GM18519 (cell line): ENCODE data around the gene VSTM2B.

Experiments used
- ATAC-seq: cut with Tn5 transposase; IDR thresholded peaks from one replicate; pipeline ENCODE4 v1.9.1; 2021; ENCODE audit warnings: mild to moderate bottlenecking, moderate library complexity; ENCODE audit not compliant: unreplicated experiment, low FRiP score

Gene VSTM2B

GRCh38 chr19:29583196-29583999, 57.6 kb downstream of the VSTM2B start:
- ATAC-seq, result no peak

DNA sequence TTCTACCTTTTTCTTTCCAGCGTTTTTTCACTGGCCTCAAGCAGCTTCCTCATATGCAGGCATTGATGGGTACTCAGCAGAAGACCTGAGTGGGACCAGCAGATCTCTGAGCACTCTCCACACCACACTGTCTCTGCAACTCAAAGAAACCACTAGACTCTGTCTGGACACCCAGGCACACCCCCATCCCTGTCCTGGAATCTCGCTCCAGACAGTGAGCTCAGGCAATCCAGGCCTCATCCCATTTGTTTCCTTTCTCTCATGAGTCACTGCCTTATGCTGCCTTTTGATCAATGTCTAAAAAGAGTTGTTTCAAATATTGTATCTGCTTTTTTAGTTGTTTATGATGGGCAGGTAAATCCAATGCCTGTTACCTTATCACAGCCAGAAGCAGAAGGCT, 60.6 kb downstream of the VSTM2B start:
- no peak for ATAC-seq

DNA sequence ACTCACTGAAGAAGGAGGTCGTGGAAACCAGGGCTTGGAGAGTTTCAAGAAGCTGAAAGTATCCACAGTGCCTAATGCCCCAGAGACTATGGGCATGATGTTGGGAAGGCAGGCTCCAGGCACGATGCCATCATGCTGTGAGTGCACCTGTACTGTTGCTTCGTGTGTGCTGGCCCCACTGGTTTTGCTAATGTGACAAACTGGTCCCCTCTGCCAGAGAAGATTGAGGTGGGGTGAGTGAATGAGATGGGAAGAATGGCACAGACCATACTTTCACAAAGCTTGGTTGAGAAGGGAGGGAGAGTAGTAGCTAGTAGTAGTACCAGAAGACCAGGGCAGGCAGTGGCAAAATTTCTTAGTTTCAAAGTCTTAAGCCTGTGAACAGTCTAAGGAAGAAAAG, 61.3 kb downstream of the VSTM2B start:
- ATAC-seq, result no peak

GRCh38 chr19:29587518-29587986, 61.8 kb downstream of the VSTM2B start:
- ATAC-seq, result peak; percentile 98

- ATAC-seq, result no peak
Observed at GRCh38 chr19:29588095-29588494, 62.3 kb downstream of the VSTM2B start.

GRCh38 chr19:29590278-29590677, 64.5 kb downstream of the VSTM2B start:
- no peak for ATAC-seq

DNA sequence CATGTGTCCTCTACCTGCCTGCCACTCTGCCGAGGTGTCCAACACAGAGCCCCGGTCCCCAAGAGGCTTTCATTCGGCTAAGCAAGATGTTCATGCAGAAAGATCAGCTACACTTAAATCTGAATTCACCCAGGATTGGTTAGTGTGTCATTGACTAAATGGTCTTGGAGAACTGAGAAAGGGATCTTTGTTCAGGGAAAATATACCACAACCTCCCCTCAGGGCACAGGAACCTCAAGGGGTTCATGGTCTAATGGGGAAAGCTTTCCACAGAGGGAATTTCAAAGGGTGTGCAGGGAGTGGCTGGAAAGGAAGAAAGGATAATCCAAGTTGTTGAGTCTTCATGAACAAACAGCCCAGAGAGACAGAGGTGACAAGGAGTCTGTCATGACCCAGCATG, 65.9 kb downstream of the VSTM2B start:
- ATAC-seq, result no peak

DNA sequence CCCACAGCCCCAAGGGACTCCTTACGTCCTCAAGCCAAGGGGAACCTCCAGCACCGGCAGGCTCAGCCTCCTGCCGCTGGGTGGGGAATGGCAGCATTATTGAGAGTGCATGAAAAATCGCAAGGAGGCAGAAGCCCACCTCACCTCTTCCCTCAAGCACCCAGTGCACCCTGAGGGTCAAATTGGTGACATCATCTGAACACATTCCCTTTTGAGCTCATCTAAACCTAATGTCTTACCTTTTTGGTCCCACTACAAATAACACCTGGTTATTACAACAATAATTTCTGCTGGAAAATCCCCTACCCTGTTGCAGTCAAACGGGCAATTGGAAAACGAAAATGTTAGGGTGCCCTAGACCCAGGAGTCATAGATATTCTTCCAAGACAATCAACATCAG, 68.1 kb downstream of the VSTM2B start:
- ATAC-seq, result no peak

DNA sequence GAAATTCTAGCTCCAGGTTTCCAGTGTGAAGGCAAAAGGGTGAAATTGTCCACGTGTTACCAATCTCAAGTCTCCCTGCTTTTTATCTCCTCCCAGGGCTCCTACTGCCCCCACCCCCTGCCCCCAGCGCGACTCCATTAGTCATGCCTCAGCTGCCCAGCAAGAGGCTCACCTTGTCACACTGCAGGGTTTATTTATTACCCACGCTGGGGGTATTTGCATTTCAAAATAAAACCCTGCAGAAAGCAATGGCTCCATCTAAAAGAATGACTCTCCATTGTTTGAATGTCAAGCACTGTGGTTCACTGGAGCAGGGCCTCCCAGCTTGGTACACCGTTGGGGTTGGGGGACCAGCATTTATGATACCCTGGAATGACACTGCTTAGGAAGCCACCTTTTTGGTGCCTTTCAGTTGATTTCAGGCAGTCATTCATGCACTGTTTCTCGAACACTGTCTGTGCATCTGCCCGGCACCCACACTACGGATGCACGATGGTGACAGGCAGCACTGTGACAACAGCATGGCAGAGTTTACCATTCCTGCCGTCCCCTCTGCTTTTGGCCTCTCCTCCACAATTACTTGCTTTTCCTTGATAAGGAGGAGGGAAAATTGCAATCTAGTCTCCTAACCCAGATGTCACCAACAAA, 70.4 kb downstream of the VSTM2B start:
- no peak for ATAC-seq

GRCh38 chr19:29596885-29597525, 71.2 kb downstream of the VSTM2B start:
- ATAC-seq, result no peak

DNA sequence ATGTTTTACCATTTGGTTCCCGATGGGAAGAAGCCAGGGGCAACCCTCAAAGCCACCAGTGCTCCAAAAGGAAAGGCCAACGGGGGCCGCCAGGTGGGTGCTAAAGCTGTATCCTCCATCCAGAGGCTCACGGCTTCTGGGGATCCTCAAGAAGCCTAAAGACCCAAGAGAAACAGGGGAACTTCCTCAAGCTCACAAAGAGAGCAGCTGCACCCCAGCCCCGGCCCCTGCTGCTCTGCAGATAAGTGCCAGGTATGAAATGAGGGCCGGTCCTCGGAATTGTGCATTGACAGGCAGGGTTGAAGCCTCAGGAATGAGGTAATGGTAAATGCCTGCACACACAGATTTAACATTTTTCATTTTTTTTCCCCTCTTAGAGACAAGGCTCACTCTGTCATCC, 72.2 kb downstream of the VSTM2B start:
- ATAC-seq, result no peak

- no peak for ATAC-seq
Observed at GRCh38 chr19:29598496-29598895, 72.7 kb downstream of the VSTM2B start.

DNA sequence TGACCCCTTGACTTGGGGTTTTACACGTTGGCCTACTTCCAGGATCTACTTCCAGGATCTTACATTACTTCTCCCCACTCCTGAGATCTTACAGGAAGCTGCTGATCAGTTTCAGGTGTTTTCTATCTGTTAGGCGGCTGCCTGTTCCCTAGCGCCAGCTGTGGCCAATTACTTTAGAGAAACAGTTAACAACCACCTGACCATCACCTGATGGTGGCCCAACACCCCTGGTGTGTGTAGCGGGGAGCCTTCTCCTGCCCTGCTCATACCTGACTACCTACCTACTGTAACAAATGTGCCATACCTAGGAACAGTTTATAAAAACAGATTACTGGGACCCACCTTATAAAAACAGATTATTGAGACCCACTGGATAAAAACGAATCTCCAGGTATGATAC, 77.5 kb downstream of the VSTM2B start:
- ATAC-seq, result no peak

DNA sequence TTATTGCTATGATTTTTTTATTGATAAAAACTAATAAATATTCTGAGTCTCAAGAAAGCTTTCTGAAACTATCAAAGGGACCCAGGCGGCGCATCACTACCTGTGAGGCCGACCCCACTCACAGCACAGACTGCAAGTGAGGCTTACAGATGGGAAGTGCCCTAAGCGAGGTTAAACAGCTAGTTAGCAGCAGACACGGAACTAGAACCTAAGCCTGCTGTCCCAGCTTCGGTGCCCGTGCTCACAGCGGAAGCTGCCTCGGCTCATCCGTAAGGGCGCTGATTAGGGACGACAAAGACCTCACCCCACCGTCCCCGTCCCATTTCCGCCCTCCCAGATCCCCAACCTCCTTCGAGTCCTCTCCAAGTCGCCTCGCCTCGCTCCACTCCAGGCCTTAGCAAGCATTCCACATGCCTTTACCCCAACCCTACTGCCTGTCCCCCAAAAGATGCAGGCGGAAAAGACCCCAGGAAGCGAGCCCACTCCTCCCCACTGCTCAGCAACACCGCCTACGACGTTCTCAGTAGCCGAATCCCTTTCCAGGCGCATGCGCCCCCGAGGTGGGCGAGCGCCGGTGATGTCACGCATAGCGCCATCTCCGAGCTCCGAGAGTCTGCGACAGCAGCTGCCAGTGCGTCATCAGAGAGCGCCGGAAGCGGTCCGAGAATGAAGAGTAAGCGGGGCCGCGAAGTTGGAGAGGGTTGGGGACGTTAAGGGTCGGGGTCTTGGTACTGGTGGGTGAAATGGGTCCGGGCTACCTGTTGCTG, 80.0 kb downstream of the VSTM2B start, which contains the start of gene POP4:
Gene POP4 (plus strand): TSS at position 631 of the 767 bp plus-strand sequence. CDS start 36 bp downstream, at position 667.
- ATAC-seq, result no peak

DNA sequence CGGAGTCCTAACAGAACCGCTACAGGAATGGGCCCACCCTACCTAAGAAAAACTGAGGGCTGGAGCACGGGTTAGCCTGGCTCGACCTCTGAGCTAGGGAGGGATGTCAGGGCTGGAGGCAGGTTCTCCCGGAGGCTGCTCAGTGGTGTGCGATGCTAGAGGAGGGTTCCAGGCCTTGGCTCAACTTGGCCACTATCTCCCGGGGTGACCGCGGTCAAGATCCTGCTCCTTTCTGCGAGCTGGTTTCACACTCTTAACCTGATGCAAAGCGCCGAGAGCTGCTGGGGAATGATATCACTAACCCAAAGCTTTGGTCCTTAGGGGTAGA, 80.6 kb downstream of the VSTM2B start:
- no peak for ATAC-seq

DNA sequence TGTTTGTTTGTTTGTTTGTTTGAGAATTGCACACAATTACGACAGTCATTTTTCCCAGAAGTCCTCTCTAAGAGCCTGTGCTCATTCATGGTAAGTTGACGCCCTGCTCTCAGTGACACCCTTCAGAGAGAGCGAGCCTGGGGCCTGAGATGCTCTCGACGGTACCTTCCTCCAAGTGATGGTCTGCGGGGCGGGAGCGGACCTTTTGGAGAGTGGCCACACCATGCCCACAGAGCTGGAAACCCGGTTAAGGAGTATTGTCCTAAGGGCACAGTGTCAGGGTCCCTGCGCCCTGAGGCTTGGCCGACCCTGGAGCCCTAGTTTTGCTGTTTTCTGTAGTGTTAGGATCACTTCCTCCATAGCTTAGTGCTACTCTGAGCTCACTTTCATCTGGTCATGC, 83.8 kb downstream of the VSTM2B start:
- no peak for ATAC-seq

DNA sequence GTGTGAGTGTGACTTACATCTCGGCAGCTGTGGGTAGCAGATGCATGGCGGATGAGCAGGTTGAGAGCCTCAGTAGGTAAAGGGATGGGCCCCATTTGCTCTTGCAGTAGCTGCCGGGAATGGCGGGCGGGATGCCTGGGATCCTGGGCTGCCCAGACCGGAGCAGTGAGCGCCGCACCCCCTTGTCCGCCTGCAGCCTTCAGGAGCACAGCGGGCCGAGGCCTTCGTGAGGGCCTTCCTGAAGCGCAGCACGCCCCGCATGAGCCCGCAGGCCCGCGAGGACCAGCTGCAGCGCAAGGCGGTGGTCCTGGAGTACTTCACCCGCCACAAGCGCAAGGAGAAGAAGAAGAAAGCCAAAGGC, 84.4 kb downstream of the VSTM2B start:
- ATAC-seq, result no peak

DNA sequence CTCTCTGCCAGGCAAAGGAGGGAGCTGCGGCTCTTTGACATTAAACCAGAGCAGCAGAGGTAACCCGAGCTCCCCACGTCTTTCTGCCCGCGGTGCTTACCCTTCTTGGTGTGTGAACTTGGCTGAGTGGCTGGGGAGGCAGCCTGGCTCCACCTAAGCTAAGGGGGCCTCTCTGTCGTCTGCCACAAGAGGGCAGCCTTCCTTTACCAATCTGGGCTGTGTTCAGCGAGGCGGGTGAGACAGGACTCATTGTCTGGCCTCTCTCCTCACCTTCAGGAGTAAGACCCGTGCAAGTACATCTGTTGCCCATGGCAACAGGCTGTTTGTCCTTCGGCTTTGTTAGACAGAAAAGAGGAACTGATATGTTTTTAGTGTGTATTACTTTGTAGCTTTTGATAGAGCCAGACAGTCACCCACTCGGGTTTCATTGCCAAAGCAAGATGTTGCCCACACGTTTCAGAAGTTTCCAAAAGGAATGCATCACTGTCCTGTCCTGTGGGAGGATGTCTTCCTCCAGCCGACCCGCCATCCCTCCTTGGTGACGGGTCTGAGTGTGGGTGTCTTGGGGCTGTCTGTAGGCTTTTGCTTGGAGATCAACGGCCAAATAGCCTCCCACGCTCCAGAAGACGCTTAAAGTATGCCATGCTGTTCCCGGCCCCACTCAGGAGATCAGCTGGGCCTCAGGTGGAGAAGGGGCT, 84.9 kb downstream of the VSTM2B start:
- ATAC-seq, result peak; percentile 81

- no peak for ATAC-seq
Observed at GRCh38 chr19:29612121-29612520, 86.3 kb downstream of the VSTM2B start.
